ENCODE measurements around the gene ZBTB5. TPM values are rescaled to one million over a fixed set of nuclear protein-coding genes. Genes with fewer than 3 reads are reported as not detected.
A peak's percentile ranks its signal among the peaks of the same experiment; 100 is the strongest.

ZBTB5 gene
- total and polyA plus RNA-seq, 9 of the 15 experiments (the other 6 are each of a cell fraction or from before 2014, with no cell fraction given) = 2.3 to 43.2 (median 15.5) TPM

GRCh38 chr9:37452611-37453010 is 12.6 kb downstream of the ZBTB5 start (continued):
- TF ChIP-seq NKRF (IDR thresholded peaks at IDR 0.05; ENCODE audit: borderline replicate concordance) = no peak
- TF ChIP-seq PRPF4 (IDR thresholded peaks at IDR 0.05; ENCODE audit: insufficient read depth, low read depth, low read length, poor library complexity, severe bottlenecking) = no peak
- no peak for TF ChIP-seq USF2 (CRISPR knock-in tag; IDR thresholded peaks at IDR 0.05)

GRCh38 chr9:37451628-37452027 is 13.6 kb downstream of the ZBTB5 start:
- Histone ChIP-seq H3K9ac (ENCODE audit: insufficient read depth in 1 of 2, low read depth in 2 of 2, low read length in 2 of 2) (no peak overlapping the region), H3K9me1 (ENCODE audit: control insufficient read depth, insufficient read depth, low read length) (no peaks in the 10 kb centered on the region), H3K4me2 (ENCODE audit: insufficient read depth, low read length) (no peak overlapping the region), H2AFZ (ENCODE audit: low read depth, low read length) (no peak overlapping the region), H3K4me1 (replicated peaks in 1 of 2; ENCODE audit: control insufficient read depth in 2 of 2, insufficient read depth in 2 of 2, low read length in 2 of 2) (peaks cover 0 to 6% of the 10 kb centered on the region in 2 experiments; a peak in 1 of 5 replicates), H3K36me3 (ENCODE audit: control insufficient read depth, insufficient read depth, low read length) (peaks cover 24% of the 10 kb centered on the region), H4K20me1 (replicated peaks; ENCODE audit: control insufficient read depth, insufficient read depth, low read length) (peaks cover 17% of the 10 kb centered on the region), H3K4me3 (no peak overlapping the region), H3K9me3 (replicated peaks; ENCODE audit: control insufficient read depth, insufficient read depth, low read depth, low read length) (0 out of 2 replicates have a peak, but pooled peaks cover 2% of the 10 kb centered on the region), H3K27me3 (ENCODE audit: control insufficient read depth in 2 of 2, insufficient read depth in 2 of 2, low read length in 2 of 2) (no peaks in the 10 kb centered on the region), H3K79me2 (ENCODE audit: control insufficient read depth, insufficient read depth, low read length) (peaks cover 85% of the 10 kb centered on the region), H3K27ac (ENCODE audit: extremely low read depth, low read depth, low read length) (no peak overlapping the region)
- POLR2A ChIA-PET = interaction anchor here (0.9 to 6.7 kb wide), 4 partner anchors 12 to 28 kb away, joined by 3 to 65 read pairs (median 3); partner anchors contain the start of gene ZBTB5
- intact Hi-C loops (cut with micrococcal nuclease) = no loop called here
- in situ Hi-C loops (cut with MboI) = no loop called here
- BruUV-seq (replicated peaks) = no TSS peak
- CTCF ChIA-PET (ENCODE audit: low intra/inter-chr PET ratio) = no interaction called here
- FAIRE-seq (peak; percentile 49), DNase-seq (ENCODE audit: extremely low read depth in 1 of 4, low spot score in 3 of 4) (peak in 1 of 4 experiments; percentile 29), ATAC-seq (peak; percentile 32; the same call in 2 of the 3 replicates)
- 37% methylated on average over 3 of the region's 3 CpGs for WGBS (ENCODE audit: insufficient coverage, low coverage, missing lambda C conversion rate)
- no peak for TF ChIP-seq ZNF217 (CRISPR knock-in tag; IDR thresholded peaks at IDR 0.05)
- no peak for TF ChIP-seq JUND (IDR thresholded peaks at IDR 0.05; ENCODE audit: borderline replicate concordance, low read depth, low read length)
- no peak for TF ChIP-seq JUND (tag; IDR thresholded peaks at IDR 0.05; ENCODE audit: borderline replicate concordance, low read depth, low read length)
- TF ChIP-seq ZBTB34 (CRISPR knock-in tag; IDR thresholded peaks at IDR 0.05) = no peak
- no peak for TF ChIP-seq ZNF3 (CRISPR knock-in tag; IDR thresholded peaks at IDR 0.05)
- TF ChIP-seq PPARD (CRISPR knock-in tag; IDR thresholded peaks at IDR 0.05) = no peak
- TF ChIP-seq BHLHE40 (IDR thresholded peaks at IDR 0.05; ENCODE audit: low read length) = no peak
- peak; percentile 82 for TF ChIP-seq C11orf30 (IDR thresholded peaks at IDR 0.05; ENCODE audit: low read depth)
- TF ChIP-seq MAFG (tag; conservative IDR thresholded peaks at IDR 0.05) = peak; percentile 55
- no peak for TF ChIP-seq ZNF436 (CRISPR knock-in tag; IDR thresholded peaks at IDR 0.05)
- no peak for TF ChIP-seq ZNF143 (CRISPR knock-in tag; IDR thresholded peaks at IDR 0.05)
- TF ChIP-seq CCNT2 (IDR thresholded peaks at IDR 0.05; ENCODE audit: borderline replicate concordance, extremely low read depth, insufficient read length, low read depth, low read length) = no peak
- no peak for TF ChIP-seq SREBF1 (IDR thresholded peaks at IDR 0.05; ENCODE audit: borderline replicate concordance, low read depth, low read length)
- peak; percentile 29; the same call in 1 of the 2 replicates for TF ChIP-seq MAFK (IDR thresholded peaks at IDR 0.05; ENCODE audit: low read length)
- TF ChIP-seq MAFF (IDR thresholded peaks at IDR 0.05; ENCODE audit: low read length) = peak; percentile 48; the same call in 1 of the 2 replicates
- TF ChIP-seq ZNF316 (IDR thresholded peaks at IDR 0.05) = peak; percentile 92

Measured in K562 (cell line).